ENCODE data around the gene CC2D2B. TPM values are rescaled to one million over a fixed set of nuclear protein-coding genes. Genes with fewer than 3 reads are reported as not detected.

Gene CC2D2B
- total and polyA plus RNA-seq, 2 of the 13 experiments (the other 11 are each of a cell fraction or from before 2014, with no cell fraction given) = 0.20 TPM; not detected in 1

DNA sequence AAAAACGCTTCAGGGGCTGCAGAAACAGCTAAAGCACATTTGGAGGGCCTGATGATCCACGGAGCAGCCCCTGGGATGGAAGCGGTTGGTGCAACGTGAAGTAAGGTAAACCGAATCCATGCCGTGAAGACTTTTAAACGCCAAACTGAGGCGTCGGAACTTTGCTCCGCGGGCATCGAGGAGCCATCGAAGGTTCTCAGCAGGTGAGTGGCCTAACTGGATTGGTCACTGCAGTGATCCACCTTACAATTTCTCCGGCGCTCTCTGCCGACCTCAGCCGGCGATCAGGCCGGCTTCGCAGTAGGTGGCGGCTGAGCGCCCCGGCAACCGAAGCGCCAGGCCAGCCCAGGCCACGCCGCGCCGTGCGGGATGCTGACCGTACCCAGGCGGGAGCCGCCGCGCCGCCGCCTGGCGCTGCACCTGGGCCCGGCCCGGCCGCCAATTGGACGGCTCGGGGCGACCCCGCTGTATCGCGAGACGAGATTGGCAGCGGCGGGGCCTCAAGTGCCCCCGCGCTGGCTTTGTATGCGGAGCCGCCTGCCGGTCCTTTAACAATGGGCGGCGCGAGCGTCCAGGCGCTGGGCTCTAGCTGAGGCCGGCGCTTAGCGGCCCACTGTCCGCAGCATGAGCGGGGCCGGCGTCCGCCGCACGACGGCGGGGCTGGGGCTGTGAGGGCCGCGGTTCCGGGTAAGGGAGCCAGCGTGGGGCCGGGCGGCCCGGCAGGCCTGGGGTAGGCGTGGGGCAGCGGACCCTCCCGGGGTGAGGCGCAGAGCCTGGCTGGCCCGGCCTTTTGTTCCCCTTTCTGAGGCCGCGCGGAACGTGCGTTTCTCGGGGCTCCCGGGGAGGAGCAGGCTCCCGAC is 135.5 kb downstream of the CC2D2B start, which contains the start of gene CCNJ (continued):
- TF ChIP-seq, protein P1, sequence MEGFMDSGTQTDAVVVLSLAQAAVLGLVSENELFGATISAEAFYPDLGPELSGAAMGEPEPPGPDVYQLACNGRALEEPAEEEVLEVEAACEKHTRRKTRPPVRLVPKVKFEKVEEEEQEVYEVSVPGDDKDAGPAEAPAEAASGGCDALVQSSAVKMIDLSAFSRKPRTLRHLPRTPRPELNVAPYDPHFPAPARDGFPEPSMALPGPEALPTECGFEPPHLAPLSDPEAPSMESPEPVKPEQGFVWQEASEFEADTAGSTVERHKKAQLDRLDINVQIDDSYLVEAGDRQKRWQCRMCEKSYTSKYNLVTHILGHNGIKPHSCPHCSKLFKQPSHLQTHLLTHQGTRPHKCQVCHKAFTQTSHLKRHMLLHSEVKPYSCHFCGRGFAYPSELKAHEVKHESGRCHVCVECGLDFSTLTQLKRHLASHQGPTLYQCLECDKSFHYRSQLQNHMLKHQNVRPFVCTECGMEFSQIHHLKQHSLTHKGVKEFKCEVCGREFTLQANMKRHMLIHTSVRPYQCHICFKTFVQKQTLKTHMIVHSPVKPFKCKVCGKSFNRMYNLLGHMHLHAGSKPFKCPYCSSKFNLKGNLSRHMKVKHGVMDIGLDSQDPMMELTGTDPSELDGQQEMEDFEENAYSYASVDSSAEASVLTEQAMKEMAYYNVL (CRISPR knock-in tag; IDR thresholded peaks at IDR 0.05; ENCODE audit: borderline replicate concordance) = peak; percentile 56; the same call in 1 of the 2 replicates
- TF ChIP-seq ZNF816 (CRISPR knock-in tag; IDR thresholded peaks at IDR 0.05; ENCODE audit: borderline replicate concordance) (peak; percentile 31; the same call in 1 of the 2 replicates), ZNF572 (CRISPR knock-in tag; IDR thresholded peaks at IDR 0.05) (no peak), HES4 (CRISPR knock-in tag; IDR thresholded peaks at IDR 0.05; ENCODE audit: borderline replicate concordance) (peak; percentile 91; the same call in 1 of the 2 replicates), ZNF570 (CRISPR knock-in tag; IDR thresholded peaks at IDR 0.05; ENCODE audit: borderline replicate concordance) (peak; percentile 91; the same call in 1 of the 2 replicates), GPN1 (CRISPR knock-in tag; IDR thresholded peaks at IDR 0.05; ENCODE audit: borderline replicate concordance) (no peak), CBX5 (CRISPR knock-in tag; IDR thresholded peaks at IDR 0.05; ENCODE audit: borderline replicate concordance) (no peak), ZBTB8A (CRISPR knock-in tag; IDR thresholded peaks at IDR 0.05; ENCODE audit: borderline replicate concordance, low read depth) (no peak), ZNF205 (CRISPR knock-in tag; IDR thresholded peaks at IDR 0.05) (no peak; the same call in 1 of the 2 replicates), HOXA9 (CRISPR knock-in tag; IDR thresholded peaks at IDR 0.05; ENCODE audit: borderline replicate concordance) (no peak; the same call in 1 of the 2 replicates), ZSCAN25 (CRISPR knock-in tag; IDR thresholded peaks at IDR 0.05) (peak; percentile 72; the same call in 1 of the 2 replicates), ZNF550 (CRISPR knock-in tag; IDR thresholded peaks at IDR 0.05; ENCODE audit: borderline replicate concordance) (no peak)
- TF ChIP-seq, protein P2, sequence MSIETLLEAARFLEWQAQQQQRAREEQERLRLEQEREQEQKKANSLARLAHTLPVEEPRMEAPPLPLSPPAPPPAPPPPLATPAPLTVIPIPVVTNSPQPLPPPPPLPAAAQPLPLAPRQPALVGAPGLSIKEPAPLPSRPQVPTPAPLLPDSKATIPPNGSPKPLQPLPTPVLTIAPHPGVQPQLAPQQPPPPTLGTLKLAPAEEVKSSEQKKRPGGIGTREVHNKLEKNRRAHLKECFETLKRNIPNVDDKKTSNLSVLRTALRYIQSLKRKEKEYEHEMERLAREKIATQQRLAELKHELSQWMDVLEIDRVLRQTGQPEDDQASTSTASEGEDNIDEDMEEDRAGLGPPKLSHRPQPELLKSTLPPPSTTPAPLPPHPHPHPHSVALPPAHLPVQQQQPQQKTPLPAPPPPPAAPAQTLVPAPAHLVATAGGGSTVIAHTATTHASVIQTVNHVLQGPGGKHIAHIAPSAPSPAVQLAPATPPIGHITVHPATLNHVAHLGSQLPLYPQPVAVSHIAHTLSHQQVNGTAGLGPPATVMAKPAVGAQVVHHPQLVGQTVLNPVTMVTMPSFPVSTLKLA (IDR thresholded peaks at IDR 0.05) = no peak
- TF ChIP-seq, protein P3, sequence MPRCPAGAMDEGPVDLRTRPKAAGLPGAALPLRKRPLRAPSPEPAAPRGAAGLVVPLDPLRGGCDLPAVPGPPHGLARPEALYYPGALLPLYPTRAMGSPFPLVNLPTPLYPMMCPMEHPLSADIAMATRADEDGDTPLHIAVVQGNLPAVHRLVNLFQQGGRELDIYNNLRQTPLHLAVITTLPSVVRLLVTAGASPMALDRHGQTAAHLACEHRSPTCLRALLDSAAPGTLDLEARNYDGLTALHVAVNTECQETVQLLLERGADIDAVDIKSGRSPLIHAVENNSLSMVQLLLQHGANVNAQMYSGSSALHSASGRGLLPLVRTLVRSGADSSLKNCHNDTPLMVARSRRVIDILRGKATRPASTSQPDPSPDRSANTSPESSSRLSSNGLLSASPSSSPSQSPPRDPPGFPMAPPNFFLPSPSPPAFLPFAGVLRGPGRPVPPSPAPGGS (CRISPR knock-in tag; IDR thresholded peaks at IDR 0.05) = peak; percentile 92
- TF ChIP-seq, protein P4, sequence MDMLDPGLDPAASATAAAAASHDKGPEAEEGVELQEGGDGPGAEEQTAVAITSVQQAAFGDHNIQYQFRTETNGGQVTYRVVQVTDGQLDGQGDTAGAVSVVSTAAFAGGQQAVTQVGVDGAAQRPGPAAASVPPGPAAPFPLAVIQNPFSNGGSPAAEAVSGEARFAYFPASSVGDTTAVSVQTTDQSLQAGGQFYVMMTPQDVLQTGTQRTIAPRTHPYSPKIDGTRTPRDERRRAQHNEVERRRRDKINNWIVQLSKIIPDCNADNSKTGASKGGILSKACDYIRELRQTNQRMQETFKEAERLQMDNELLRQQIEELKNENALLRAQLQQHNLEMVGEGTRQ (IDR thresholded peaks at IDR 0.05; ENCODE audit: low read depth, low read length) = no peak
- TF ChIP-seq, protein P4 (CRISPR knock-in tag; IDR thresholded peaks at IDR 0.05; ENCODE audit: borderline replicate concordance) = no peak; the same call in 1 of the 2 replicates
- TF ChIP-seq, protein P5, sequence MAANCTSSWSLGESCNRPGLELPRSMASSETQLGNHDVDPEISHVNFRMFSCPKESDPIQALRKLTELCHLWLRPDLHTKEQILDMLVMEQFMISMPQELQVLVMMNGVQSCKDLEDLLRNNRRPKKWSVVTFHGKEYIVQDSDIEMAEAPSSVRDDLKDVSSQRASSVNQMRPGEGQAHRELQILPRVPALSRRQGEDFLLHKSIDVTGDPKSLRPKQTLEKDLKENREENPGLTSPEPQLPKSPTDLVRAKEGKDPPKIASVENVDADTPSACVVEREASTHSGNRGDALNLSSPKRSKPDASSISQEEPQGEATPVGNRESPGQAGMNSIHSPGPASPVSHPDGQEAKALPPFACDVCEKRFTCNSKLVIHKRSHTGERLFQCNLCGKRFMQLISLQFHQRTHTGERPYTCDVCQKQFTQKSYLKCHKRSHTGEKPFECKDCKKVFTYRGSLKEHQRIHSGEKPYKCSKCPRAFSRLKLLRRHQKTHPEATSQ (CRISPR knock-in tag; IDR thresholded peaks at IDR 0.05; ENCODE audit: borderline replicate concordance) = 0 out of 2 replicates have a peak, but pooled peaks have one; percentile 48
